A549 (cell line): ENCODE results near the gene CX3CL1.

Experiments used
- EHMT2 ChIP-seq: fragments of 200-600 bp; sonication (generic); IDR thresholded peaks from 2 replicates; pipeline ENCODE4 v1.6.1; 2016; ENCODE audit warnings: antibody characterized with exemption, low read depth, mild to moderate bottlenecking, moderate library complexity
- MAZ ChIP-seq: fragments of 150-350 bp; IDR thresholded peaks from 2 replicates; pipeline ENCODE4 v1.6.1; 2014; ENCODE audit warnings: antibody characterized with exemption, low read depth, low read length, borderline replicate concordance
- POLR2A ChIP-seq: IDR thresholded peaks from 2 replicates; pipeline ENCODE4 v1.6.1; 2012; ENCODE audit warnings: mild to moderate bottlenecking, low read length
- POLR2AphosphoS2 ChIP-seq: conservative IDR thresholded peaks from 2 replicates; pipeline ENCODE4 v1.6.1; 2012; ENCODE audit warnings: low read length, improper control_type of control experiment, inconsistent platforms
- RAD21 ChIP-seq, 2 experiments: fragments of >200 bp in 1 of 2; sonication (Bioruptor Twin) in 1 of 2; formaldehyde crosslinking in 1 of 2; IDR thresholded peaks in 1 of 2; conservative IDR thresholded peaks in 1 of 2; 2 replicates in 1 of 2; 3 replicates in 1 of 2; pipeline ENCODE4 v1.6.1; 2012 to 2018; ENCODE audit warnings: inconsistent platforms in 1 of 2
- RFX5 ChIP-seq: fragments of 450-650 bp; IDR thresholded peaks from 2 replicates; pipeline ENCODE4 v1.7.1; 2014; ENCODE audit warnings: antibody characterized with exemption, mild to moderate bottlenecking, moderate library complexity
- SMC3 ChIP-seq: fragments of >200 bp; sonication (Bioruptor Twin); formaldehyde crosslinking; IDR thresholded peaks from 3 replicates; pipeline ENCODE4 v1.6.1; 2018; ENCODE audit warnings: inconsistent platforms
- TF ChIP-seq, protein P1 (sequence below): fragments of >200 bp; sonication (Bioruptor Twin); formaldehyde crosslinking; IDR thresholded peaks from 3 replicates; pipeline ENCODE4 v1.5.1; 2016

- TF ChIP-seq POLR2A (no peak), SMC3 (no peak), RFX5 (no peak), EHMT2 (no peak), MAZ (no peak), RAD21 (conservative IDR thresholded peaks at IDR 0.05 in 1 of 2, IDR thresholded peaks at IDR 0.05 in 1 of 2) (no peak), POLR2AphosphoS2 (no peak)
- TF ChIP-seq, protein P1, sequence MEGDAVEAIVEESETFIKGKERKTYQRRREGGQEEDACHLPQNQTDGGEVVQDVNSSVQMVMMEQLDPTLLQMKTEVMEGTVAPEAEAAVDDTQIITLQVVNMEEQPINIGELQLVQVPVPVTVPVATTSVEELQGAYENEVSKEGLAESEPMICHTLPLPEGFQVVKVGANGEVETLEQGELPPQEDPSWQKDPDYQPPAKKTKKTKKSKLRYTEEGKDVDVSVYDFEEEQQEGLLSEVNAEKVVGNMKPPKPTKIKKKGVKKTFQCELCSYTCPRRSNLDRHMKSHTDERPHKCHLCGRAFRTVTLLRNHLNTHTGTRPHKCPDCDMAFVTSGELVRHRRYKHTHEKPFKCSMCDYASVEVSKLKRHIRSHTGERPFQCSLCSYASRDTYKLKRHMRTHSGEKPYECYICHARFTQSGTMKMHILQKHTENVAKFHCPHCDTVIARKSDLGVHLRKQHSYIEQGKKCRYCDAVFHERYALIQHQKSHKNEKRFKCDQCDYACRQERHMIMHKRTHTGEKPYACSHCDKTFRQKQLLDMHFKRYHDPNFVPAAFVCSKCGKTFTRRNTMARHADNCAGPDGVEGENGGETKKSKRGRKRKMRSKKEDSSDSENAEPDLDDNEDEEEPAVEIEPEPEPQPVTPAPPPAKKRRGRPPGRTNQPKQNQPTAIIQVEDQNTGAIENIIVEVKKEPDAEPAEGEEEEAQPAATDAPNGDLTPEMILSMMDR, result no peak
Measured at GRCh38 chr16:57386381-57386951, 14.2 kb downstream of the CX3CL1 start.
